GM20000 (cell line): ENCODE measurements around the gene NPR1.

Experiments used
- DNase-seq: peaks from one replicate; pipeline ENCODE4 v3.0.0; 2012; ENCODE audit warnings: low spot score
- CTCF ChIP-seq: IDR thresholded peaks from 2 replicates; pipeline ENCODE4 v1.5.1; 2012; ENCODE audit warnings: mild to moderate bottlenecking, control low read depth; ENCODE audit errors: extremely low read depth, missing control alignments

NPR1 gene

GRCh38 chr1:153678519-153679336 lies at the start of gene NPR1:
Gene NPR1 (plus strand): TSS chr1:153678688. CDS start chr1:153679109, 421 bp downstream.
- DNase-seq: peak; percentile 62
- no peak for TF ChIP-seq CTCF

GRCh38 chr1:153629343-153629665 lies 49.2 kb upstream of the NPR1 start:
- no peak for DNase-seq
- TF ChIP-seq CTCF: no peak

GRCh38 chr1:153629971-153630370 lies 48.5 kb upstream of the NPR1 start:
- DNase-seq: no peak
- no peak for TF ChIP-seq CTCF

GRCh38 chr1:153630384-153630783 lies 48.1 kb upstream of the NPR1 start:
- TF ChIP-seq CTCF: no peak
- no peak for DNase-seq

- no peak for DNase-seq
Measured at GRCh38 chr1:153631047-153632022, 47.2 kb upstream of the NPR1 start.

GRCh38 chr1:153633161-153633753 lies 45.2 kb upstream of the NPR1 start:
- no peak for TF ChIP-seq CTCF
- DNase-seq: no peak

More at GRCh38 chr1:153631047-153632022, 47.2 kb upstream of the NPR1 start:
- TF ChIP-seq CTCF: no peak
